Right atrium auricular region (tissue), 2 donors: ENCODE measurements around the gene DEK. TPM values are rescaled to one million over a fixed set of nuclear protein-coding genes. Genes with fewer than 3 reads are reported as not detected.

Experiments used
- DNase-seq: peaks from one replicate; pipeline ENCODE4 v3.0.0-alpha.2; 2019; ENCODE audit warnings: low spot score
- H3K27ac ChIP-seq, 2 donors: fragments of 200-600 bp; sonication (generic); 1 replicate in 1 of 2; 2 replicates in 1 of 2; pipeline ENCODE4 v1.5.1; 2016 to 2019
- H3K27me3 ChIP-seq, 2 donors: fragments of 200-600 bp; sonication (generic); one replicate each; pipeline versions ENCODE4 v1.5.1 to v1.6.0; 2017 to 2019
- H3K36me3 ChIP-seq: fragments of 200-600 bp; sonication (generic); one replicate; pipeline ENCODE4 v1.5.1; 2016
- H3K4me1 ChIP-seq, 2 donors: fragments of 200-600 bp; sonication (generic); one replicate each; pipeline versions ENCODE4 v1.5.1 to v1.6.0; 2017 to 2019
- H3K4me3 ChIP-seq, 2 donors: fragments of 200-600 bp; sonication (generic); 1 replicate in 1 of 2; 2 replicates in 1 of 2; pipeline ENCODE4 v1.5.1; 2017 to 2019; ENCODE audit warnings: mild to moderate bottlenecking in 1 of 2, moderate library complexity in 1 of 2
- H3K9me3 ChIP-seq, 2 donors: fragments of 200-600 bp; sonication (generic); one replicate each; pipeline ENCODE4 v1.5.1; 2019
- CTCF ChIP-seq, 2 donors: fragments of 200-600 bp; sonication (generic); IDR thresholded peaks; one replicate each; pipeline ENCODE4 v1.5.1; 2019; ENCODE audit warnings: antibody characterized with exemption in 2 of 2
- total RNA-seq, 2 donors: library from RNA; depleted of rRNA; stranded (reverse); fragments of >200 nt; gene quantifications; one replicate each; pipeline ENCODE4 v1.1.0, GENCODE V29; 2016

The DEK gene
- total RNA-seq, 2 donors from 2014 or later = 94.7 to 109 TPM

- H3K9me3 ChIP-seq = no peaks in the 10 kb centered on the region
- H3K36me3 ChIP-seq = no peaks in the 10 kb centered on the region
- H3K4me3 ChIP-seq = no peak overlapping the region
- DNase-seq = no peak
- no peaks in the 10 kb centered on the region for H3K27me3 ChIP-seq
- peak in 1 of 2 donors; percentile 40 for TF ChIP-seq CTCF (IDR thresholded peaks at IDR 0.05)
- H3K27ac ChIP-seq = no peak overlapping the region
- H3K4me1 ChIP-seq = peaks cover 0 to 9% of the 10 kb centered on the region in 2 donors
Measured at GRCh38 chr6:18302561-18303439, 38.5 kb upstream of the DEK start.

GRCh38 chr6:18293076-18293904, 29.0 kb upstream of the DEK start:
- DNase-seq = no peak
- Histone ChIP-seq H3K9me3 (no peaks in the 10 kb centered on the region), H3K36me3 (no peaks in the 10 kb centered on the region), H3K4me3 (no peak overlapping the region), H3K27me3 (no peaks in the 10 kb centered on the region), H3K4me1 (no peaks in the 10 kb centered on the region), H3K27ac (no peak overlapping the region)
- no peak for TF ChIP-seq CTCF (IDR thresholded peaks at IDR 0.05)

- no peak for DNase-seq
- Histone ChIP-seq H3K36me3 (no peaks in the 10 kb centered on the region), H3K27ac (no peak overlapping the region)
Measured at GRCh38 chr6:18289283-18289682, 25.0 kb upstream of the DEK start.

GRCh38 chr6:18284261-18284660, 19.9 kb upstream of the DEK start:
- no peaks in the 10 kb centered on the region for H3K36me3 ChIP-seq
- no peak for DNase-seq
- no peaks in the 10 kb centered on the region for H3K27me3 ChIP-seq
- no peaks in the 10 kb centered on the region for H3K9me3 ChIP-seq
- TF ChIP-seq CTCF (IDR thresholded peaks at IDR 0.05) = no peak
- no peak overlapping the region for H3K4me3 ChIP-seq
- no peaks in the 10 kb centered on the region for H3K4me1 ChIP-seq
- H3K27ac ChIP-seq = no peak overlapping the region

More at GRCh38 chr6:18289283-18289682, 25.0 kb upstream of the DEK start:
- H3K27me3 ChIP-seq = no peaks in the 10 kb centered on the region
- no peaks in the 10 kb centered on the region for H3K9me3 ChIP-seq
- no peaks in the 10 kb centered on the region for H3K4me1 ChIP-seq
- no peak overlapping the region for H3K4me3 ChIP-seq
- no peak for TF ChIP-seq CTCF (IDR thresholded peaks at IDR 0.05)

GRCh38 chr6:18281564-18281963, 17.2 kb upstream of the DEK start:
- Histone ChIP-seq H3K4me1 (peaks cover 0 to 11% of the 10 kb centered on the region in 2 donors), H3K9me3 (no peaks in the 10 kb centered on the region), H3K27ac (no peak overlapping the region), H3K4me3 (no peak overlapping the region), H3K36me3 (no peaks in the 10 kb centered on the region), H3K27me3 (peaks cover 0 to 12% of the 10 kb centered on the region in 2 donors)
- TF ChIP-seq CTCF (IDR thresholded peaks at IDR 0.05) = no peak
- no peak for DNase-seq
